Neural cell (in vitro differentiated cells): Measurements from ENCODE around the gene QSOX1. TPM values are rescaled to one million over a fixed set of nuclear protein-coding genes. Genes with fewer than 3 reads are reported as not detected.

Experiments
- H2AFZ ChIP-seq: fragments of 200-600, 300-800 bp; sonication (generic), shearing (Covaris generic); 2 replicates; pipeline ENCODE4 v1.6.0; 2014; ENCODE audit warnings: low read depth, mild to moderate bottlenecking, antibody characterized with exemption, low read length, moderate library complexity
- H3F3A ChIP-seq: fragments of 200-600 bp; shearing (Covaris generic); 2 replicates; pipeline ENCODE4 v1.6.1; 2016; ENCODE audit warnings: mild to moderate bottlenecking, moderate library complexity, mixed read lengths, antibody characterized with exemption, low read length; ENCODE audit not compliant: insufficient read depth, poor library complexity, severe bottlenecking
- H3K27ac ChIP-seq: fragments of 200-600, 300-800 bp; sonication (generic), shearing (Covaris generic); 2 replicates; pipeline ENCODE4 v1.5.1; 2014; ENCODE audit warnings: mild to moderate bottlenecking, low read length, moderate library complexity
- H3K27me3 ChIP-seq: fragments of 300-800, 200-600 bp; sonication (generic), shearing (Covaris generic); 2 replicates; pipeline ENCODE4 v1.6.0; 2014; ENCODE audit warnings: mild to moderate bottlenecking, low read depth, low read length, moderate library complexity; ENCODE audit not compliant: insufficient read depth
- H3K36me3 ChIP-seq: fragments of 300-800, 200-600 bp; sonication (generic), shearing (Covaris generic); 2 replicates; pipeline ENCODE4 v1.5.1; 2014; ENCODE audit warnings: mild to moderate bottlenecking, antibody characterized with exemption, low read length, moderate library complexity; ENCODE audit not compliant: insufficient read depth
- H3K4me2 ChIP-seq: fragments of 300-800, 200-600 bp; sonication (generic), shearing (Covaris generic); 2 replicates; pipeline ENCODE4 v1.6.0; 2014; ENCODE audit warnings: mild to moderate bottlenecking, low read length
- H3K4me3 ChIP-seq: fragments of 300-800, 200-600 bp; sonication (generic), shearing (Covaris generic); 2 replicates; pipeline ENCODE4 v1.5.1; 2014; ENCODE audit warnings: mild to moderate bottlenecking, low read length, moderate library complexity
- H3K79me2 ChIP-seq: fragments of 200-600 bp; shearing (Covaris generic); replicated peaks from 2 replicates; pipeline ENCODE4 v1.6.0; 2014; ENCODE audit warnings: mild to moderate bottlenecking, low read length, moderate library complexity; ENCODE audit not compliant: insufficient read depth
- H3K9ac ChIP-seq: fragments of 300-800, 200-600 bp; sonication (generic), shearing (Covaris generic); 2 replicates; pipeline ENCODE4 v1.6.1; 2016; ENCODE audit warnings: mild to moderate bottlenecking, low read length, mixed read lengths
- H3K9me2 ChIP-seq: fragments of 200-600 bp; shearing (Covaris generic); 2 replicates; pipeline ENCODE4 v1.6.1; 2016; ENCODE audit warnings: mild to moderate bottlenecking, low read length, mixed read lengths; ENCODE audit not compliant: insufficient read depth
- H3K9me3 ChIP-seq: fragments of 200-600, 300-800 bp; sonication (generic), shearing (Covaris generic); 2 replicates; pipeline ENCODE4 v1.6.1; 2016; ENCODE audit warnings: mild to moderate bottlenecking, mixed run types, low read length, moderate library complexity, mixed read lengths
- H4K20me1 ChIP-seq: fragments of 200-600 bp; shearing (Covaris generic); 2 replicates; pipeline ENCODE4 v1.6.1; 2016; ENCODE audit warnings: mild to moderate bottlenecking, mixed run types; ENCODE audit not compliant: insufficient read depth
- CTCF ChIP-seq: fragments of 450-650 bp; IDR thresholded peaks from 2 replicates; pipeline ENCODE4 v1.5.1; 2014; ENCODE audit warnings: antibody characterized with exemption, mild to moderate bottlenecking, moderate library complexity; ENCODE audit not compliant: poor library complexity, severe bottlenecking
- EZH2 ChIP-seq: fragments of 200-600, 300-800 bp; shearing (Covaris generic), sonication (generic); IDR thresholded peaks from 2 replicates; pipeline ENCODE4 v1.6.1; 2014; ENCODE audit warnings: antibody characterized with exemption, low read length, borderline replicate concordance, mild to moderate bottlenecking; ENCODE audit not compliant: insufficient read depth, poor library complexity, severe bottlenecking
- MXI1 ChIP-seq: fragments of 450-650 bp; conservative IDR thresholded peaks from 2 replicates; pipeline ENCODE4 v1.6.1; 2014; ENCODE audit warnings: antibody characterized with exemption, mild to moderate bottlenecking; ENCODE audit not compliant: poor library complexity, severe bottlenecking
- POLR2AphosphoS5 ChIP-seq: IDR thresholded peaks from 2 replicates; pipeline ENCODE4 v1.6.1; 2012
- RAD21 ChIP-seq: fragments of 450-650 bp; conservative IDR thresholded peaks from 2 replicates; pipeline ENCODE4 v1.6.1; 2014; ENCODE audit warnings: antibody characterized with exemption, mild to moderate bottlenecking, moderate library complexity
- REST ChIP-seq: IDR thresholded peaks from 2 replicates; pipeline ENCODE4 v1.6.1; 2012; ENCODE audit warnings: borderline replicate concordance
- SMC3 ChIP-seq: fragments of 450-650 bp; conservative IDR thresholded peaks from 2 replicates; pipeline ENCODE4 v1.6.1; 2014; ENCODE audit warnings: antibody characterized with exemption, mild to moderate bottlenecking, moderate library complexity; ENCODE audit not compliant: poor library complexity
- polyA plus RNA-seq: library from polyadenylated mRNA; depleted of rRNA; stranded (reverse); fragments of >200 nt; gene quantifications from 2 replicates; pipeline ENCODE4 v1.2.3, GENCODE V29; 2014

Gene QSOX1
- polyA plus RNA-seq, 1 donor from 2014 or later = 49.8 TPM

GRCh38 chr1:180179162-180179957, 24.7 kb downstream of the QSOX1 start:
- Histone ChIP-seq H3K36me3 (no peaks in the 10 kb centered on the region), H3F3A (no peaks in the 10 kb centered on the region), H3K27me3 (no peaks in the 10 kb centered on the region), H3K9me3 (no peaks in the 10 kb centered on the region), H3K4me3 (no peak overlapping the region), H3K79me2 (no peaks in the 10 kb centered on the region), H3K4me2 (no peak overlapping the region), H3K27ac (no peak overlapping the region), H2AFZ (no peak overlapping the region), H3K9ac (no peak overlapping the region), H4K20me1 (no peaks in the 10 kb centered on the region), H3K9me2 (no peaks in the 10 kb centered on the region)
- peak; percentile 13 for TF ChIP-seq SMC3
- no peak for TF ChIP-seq REST
- peak; percentile 19 for TF ChIP-seq CTCF
- TF ChIP-seq POLR2AphosphoS5 = no peak
- no peak for TF ChIP-seq RAD21

- H3F3A ChIP-seq = no peaks in the 10 kb centered on the region
- no peak overlapping the region for H3K27ac ChIP-seq
- no peaks in the 10 kb centered on the region for H3K9me3 ChIP-seq
- H3K36me3 ChIP-seq = peaks cover 8% of the 10 kb centered on the region
- H3K27me3 ChIP-seq = no peaks in the 10 kb centered on the region
- no peaks in the 10 kb centered on the region for H4K20me1 ChIP-seq
- no peak overlapping the region for H3K4me2 ChIP-seq
- TF ChIP-seq CTCF (peak; percentile 44), EZH2 (no peak), MXI1 (no peak)
- no peak overlapping the region for H3K9ac ChIP-seq
- H3K79me2 ChIP-seq = no peaks in the 10 kb centered on the region
- H3K9me2 ChIP-seq = no peaks in the 10 kb centered on the region
- no peak overlapping the region for H3K4me3 ChIP-seq
- no peak overlapping the region for H2AFZ ChIP-seq
Observed at GRCh38 chr1:180181048-180181447, 26.4 kb downstream of the QSOX1 start.
